Vagina (tissue), 2 donors: ENCODE measurements around the gene MYLK2.

ENCODE experiments used
- CTCF ChIP-seq, 3 experiments: fragments of 450-650 bp in 2 of 3; fragments of 200-600 bp in 1 of 3; sonication (generic) in 1 of 3; IDR thresholded peaks; one replicate each; pipeline ENCODE4 v1.5.1; 2017 to 2019; ENCODE audit warnings: antibody characterized with exemption in 3 of 3, mild to moderate bottlenecking in 2 of 3, moderate library complexity in 2 of 3
- POLR2A ChIP-seq, 2 donors: fragments of 450-650 bp; IDR thresholded peaks; one replicate each; pipeline ENCODE4 v1.6.1; 2017; ENCODE audit warnings: antibody characterized with exemption in 2 of 2, mild to moderate bottlenecking in 2 of 2, moderate library complexity in 2 of 2
- POLR2AphosphoS5 ChIP-seq, 2 donors: sonication (generic); formaldehyde crosslinking; IDR thresholded peaks; one replicate each; pipeline ENCODE4 v1.9.0; 2017; ENCODE audit warnings: antibody characterized with exemption in 2 of 2, mild to moderate bottlenecking in 2 of 2, low read depth in 1 of 2; ENCODE audit not compliant: insufficient read depth in 1 of 2

GRCh38 chr20:31843881-31844280 is 24.7 kb downstream of the MYLK2 start:
- TF ChIP-seq CTCF (IDR thresholded peaks at IDR 0.05) (no peak), POLR2AphosphoS5 (IDR thresholded peaks at IDR 0.05; ENCODE audit: insufficient read depth in 1 of 2, low read depth in 1 of 2) (no peak), POLR2A (IDR thresholded peaks at IDR 0.05) (no peak)
